CD4-positive, alpha-beta T cell (primary cell): Measurements from ENCODE around the gene FBXW12. TPM values are rescaled to one million over a fixed set of nuclear protein-coding genes. Genes with fewer than 3 reads are reported as not detected.
A peak's percentile ranks its signal among the peaks of the same experiment; 100 is the strongest.

ENCODE experiments used
- ATAC-seq: fragments of 200-7000 bp; cut with Tn5 transposase; one replicate; pipeline ENCODE4 v1.10.0; 2022; ENCODE audit warnings: mild to moderate bottlenecking; ENCODE audit not compliant: poor library complexity
- CTCF ChIA-PET: fragments of 350-600 bp; sonication (Branson Sonifier 250); formaldehyde crosslinking; loops from one replicate; lab custom pipeline; 2021; ENCODE audit warnings: antibody characterized with exemption, inconsistent platforms; lab: Charles Lee
- POLR2A ChIA-PET: fragments of 350-600 bp; sonication (Branson Sonifier 250); formaldehyde crosslinking; loops from one replicate; lab custom pipeline; 2021; ENCODE audit warnings: antibody characterized with exemption, inconsistent platforms; lab: Charles Lee
- DNase-seq, 14 experiments: peaks; one replicate each; pipeline ENCODE4 v3.0.0-alpha.2; 2013 to 2020; ENCODE audit warnings: mixed read lengths in 2 of 14
- H3K27ac ChIP-seq, 2 donors: one replicate each; pipeline versions ENCODE4 v1.5.1 to v1.7.0; 2013; ENCODE audit warnings: low read length in 2 of 2, low read depth in 1 of 2, mild to moderate bottlenecking in 1 of 2
- H3K27me3 ChIP-seq, 2 experiments: 1 replicate in 1 of 2; 2 replicates in 1 of 2; pipeline versions ENCODE4 v1.6.1 to v1.7.0; 2013; ENCODE audit warnings: low read length in 2 of 2, control low read depth in 1 of 2, mild to moderate bottlenecking in 1 of 2, moderate library complexity in 1 of 2; ENCODE audit not compliant: insufficient read depth in 2 of 2, control insufficient read depth in 1 of 2
- H3K36me3 ChIP-seq: one replicate; pipeline ENCODE4 v1.6.1; 2013; ENCODE audit warnings: low read length, control low read depth; ENCODE audit not compliant: insufficient read depth
- H3K4me1 ChIP-seq: one replicate; pipeline ENCODE4 v1.6.1; 2013; ENCODE audit warnings: low read length, control low read depth; ENCODE audit not compliant: insufficient read depth
- H3K4me3 ChIP-seq: one replicate; pipeline ENCODE4 v1.5.1; 2013; ENCODE audit warnings: mild to moderate bottlenecking, low read length, moderate library complexity
- H3K9me3 ChIP-seq, 2 experiments: 1 replicate in 1 of 2; 2 replicates in 1 of 2; pipeline versions ENCODE4 v1.6.1 to v1.7.0; 2013; ENCODE audit warnings: low read length in 2 of 2, mild to moderate bottlenecking in 2 of 2, control low read depth in 1 of 2, moderate library complexity in 1 of 2; ENCODE audit not compliant: control insufficient read depth in 1 of 2, insufficient read depth in 1 of 2
- H3K27ac Mint-ChIP-seq: one replicate; pipeline ENCODE4 v1.8.0; 2020; ENCODE audit warnings: mixed read lengths
- H3K27me3 Mint-ChIP-seq: one replicate; pipeline ENCODE4 v1.8.0; 2021; ENCODE audit warnings: mixed read lengths
- H3K36me3 Mint-ChIP-seq: one replicate; pipeline ENCODE4 v1.8.0; 2021; ENCODE audit warnings: low read depth, mixed read lengths
- H3K4me1 Mint-ChIP-seq: one replicate; pipeline ENCODE4 v1.8.0; 2021; ENCODE audit warnings: low read depth, mixed read lengths
- H3K4me3 Mint-ChIP-seq: one replicate; pipeline ENCODE4 v1.8.0; 2020; ENCODE audit warnings: mild to moderate bottlenecking, mixed read lengths
- H3K9me3 Mint-ChIP-seq: one replicate; pipeline ENCODE4 v1.8.0; 2020; ENCODE audit warnings: mixed read lengths
- CTCF ChIP-seq: fragments of 200-600 bp; IDR thresholded peaks from one replicate; pipeline ENCODE4 v1.8.0; 2022; ENCODE audit warnings: antibody characterized with exemption, mild to moderate bottlenecking
- intact Hi-C, 2 experiments: fragments of 100-400 bp; cut with DNase I in 1 of 2; cut with micrococcal nuclease in 1 of 2; formaldehyde crosslinking; loops; one replicate each; pipeline versions ENCODE4 v1.15.1 to v1.9.0; 2023 to 2025; cut with DNase I, micrococcal nuclease
- total RNA-seq, 174 experiments: library from RNA in 2 of 174; stranded (reverse) in 2 of 174; gene quantifications; one replicate each; pipeline ENCODE4 v1.2.3 and lab custom pipeline; 2021 to 2026

Gene FBXW12
- total RNA-seq, 2 experiments from 2014 or later = not detected

GRCh38 chr3:48428088-48428571 is 56.1 kb downstream of the FBXW12 start:
- TF ChIP-seq CTCF = no peak
- ATAC-seq (no peak), DNase-seq (no peak)
- Histone ChIP-seq H3K27me3 (no peaks in the 10 kb centered on the region), H3K27ac (no peak overlapping the region), H3K9me3 (no peaks in the 10 kb centered on the region), H3K4me3 (no peak overlapping the region), H3K36me3 (peaks cover 9% of the 10 kb centered on the region), H3K4me1 (peaks cover 17% of the 10 kb centered on the region)
- ChIA-PET POLR2A (interaction anchor here (3.1 kb wide), 1 partner anchor 12 kb away, joined by 19 read pairs; the partner anchor contains the start of genes CCDC51 and TMA7), CTCF (interaction anchor here (0.5 kb wide), 1 partner anchor 939 kb away, joined by 3 read pairs; no protein-coding TSS in a partner anchor)
- intact Hi-C loops = no loop called here
- H3K9me3 Mint-ChIP-seq = no peaks in the 10 kb centered on the region
- H3K4me1 Mint-ChIP-seq = peaks cover 15% of the 10 kb centered on the region
- H3K36me3 Mint-ChIP-seq = peaks cover 10% of the 10 kb centered on the region
- H3K4me3 Mint-ChIP-seq = peak overlapping the region; percentile 79
- no peaks in the 10 kb centered on the region for H3K27me3 Mint-ChIP-seq
- H3K27ac Mint-ChIP-seq = no peak overlapping the region

- TF ChIP-seq CTCF = no peak
- Mint-ChIP-seq H3K27ac (no peak overlapping the region), H3K4me1 (peaks cover 15% of the 10 kb centered on the region), H3K36me3 (peaks cover 10% of the 10 kb centered on the region), H3K4me3 (peak overlapping the region; percentile 79), H3K27me3 (no peaks in the 10 kb centered on the region), H3K9me3 (no peaks in the 10 kb centered on the region)
- peak overlapping the region; percentile 41 for H3K4me3 ChIP-seq
- ATAC-seq (no peak), DNase-seq (peak in 1 of 14 experiments; percentile 12)
- no peaks in the 10 kb centered on the region for H3K27me3 ChIP-seq
- intact Hi-C loops = no loop called here
- H3K4me1 ChIP-seq = peaks cover 17% of the 10 kb centered on the region
- H3K9me3 ChIP-seq = no peaks in the 10 kb centered on the region
- ChIA-PET POLR2A (interaction anchor here (3.1 kb wide), 1 partner anchor 11 kb away, joined by 19 read pairs; the partner anchor contains the start of genes CCDC51 and TMA7), CTCF (interaction anchor here (0.5 kb wide), 1 partner anchor 938 kb away, joined by 3 read pairs; no protein-coding TSS in a partner anchor)
- no peak overlapping the region for H3K27ac ChIP-seq
- peaks cover 15% of the 10 kb centered on the region for H3K36me3 ChIP-seq
Observed at GRCh38 chr3:48428572-48429316, 56.7 kb downstream of the FBXW12 start.

- peak overlapping the region; percentile 56 for H3K4me3 ChIP-seq
- POLR2A ChIA-PET = interaction anchor here (3.1 kb wide), 1 partner anchor 11 kb away, joined by 19 read pairs; the partner anchor contains the start of genes CCDC51 and TMA7
- Mint-ChIP-seq H3K36me3 (peaks cover 10% of the 10 kb centered on the region), H3K4me3 (peak overlapping the region; percentile 87), H3K9me3 (no peaks in the 10 kb centered on the region), H3K27ac (peak overlapping the region; percentile 49), H3K4me1 (peaks cover 15% of the 10 kb centered on the region), H3K27me3 (no peaks in the 10 kb centered on the region)
- intact Hi-C loops = no loop called here
- no peaks in the 10 kb centered on the region for H3K27me3 ChIP-seq
- DNase-seq (peak; percentile 25 to 85 (median 55)), ATAC-seq (peak; percentile 68)
- no peak for TF ChIP-seq CTCF
- H3K36me3 ChIP-seq = peaks cover 15% of the 10 kb centered on the region
- H3K9me3 ChIP-seq = no peaks in the 10 kb centered on the region
- no peak overlapping the region for H3K27ac ChIP-seq
- H3K4me1 ChIP-seq = peaks cover 20% of the 10 kb centered on the region
- CTCF ChIA-PET = no interaction called here
Observed at GRCh38 chr3:48429317-48429959, 57.4 kb downstream of the FBXW12 start.
